Measurements from ENCODE around the gene BBS9.
A peak's percentile ranks its signal among the peaks of the same experiment; 100 is the strongest.

BBS9 gene

GRCh38 chr7:33220231-33220630, 90.9 kb downstream of the BBS9 start:
- TF ChIP-seq CTCF (conservative IDR thresholded peaks at IDR 0.05; ENCODE audit: control insufficient read depth, insufficient read depth, low read depth, low read length) = no peak
- DNase-seq (ENCODE audit: low read depth) = no peak
- no peak overlapping the region for H3K4me3 ChIP-seq (ENCODE audit: control insufficient read depth, low read depth, low read length)

GRCh38 chr7:33221390-33221789, 92.0 kb downstream of the BBS9 start:
- no peak overlapping the region for H3K4me3 ChIP-seq (ENCODE audit: control insufficient read depth, low read depth, low read length)
- DNase-seq (ENCODE audit: low read depth) = peak; percentile 5
- TF ChIP-seq CTCF (conservative IDR thresholded peaks at IDR 0.05; ENCODE audit: control insufficient read depth, insufficient read depth, low read depth, low read length) = no peak

- H3K4me3 ChIP-seq (ENCODE audit: control insufficient read depth, low read depth, low read length) = no peak overlapping the region
- peak; percentile 4 for DNase-seq (ENCODE audit: low read depth)
- no peak for TF ChIP-seq CTCF (conservative IDR thresholded peaks at IDR 0.05; ENCODE audit: control insufficient read depth, insufficient read depth, low read depth, low read length)
Observed at GRCh38 chr7:33232632-33233145, 103.3 kb downstream of the BBS9 start.

- no peak overlapping the region for H3K4me3 ChIP-seq (ENCODE audit: control insufficient read depth, low read depth, low read length)
- TF ChIP-seq CTCF (conservative IDR thresholded peaks at IDR 0.05; ENCODE audit: control insufficient read depth, insufficient read depth, low read depth, low read length) = no peak
- no peak for DNase-seq (ENCODE audit: low read depth)
Observed at GRCh38 chr7:33233659-33234058, 104.3 kb downstream of the BBS9 start.

- no peak for DNase-seq (ENCODE audit: low read depth)
- H3K4me3 ChIP-seq (ENCODE audit: control insufficient read depth, low read depth, low read length) = no peak overlapping the region
- no peak for TF ChIP-seq CTCF (conservative IDR thresholded peaks at IDR 0.05; ENCODE audit: control insufficient read depth, insufficient read depth, low read depth, low read length)
Observed at GRCh38 chr7:33237036-33237435, 107.7 kb downstream of the BBS9 start.

- no peak overlapping the region for H3K4me3 ChIP-seq (ENCODE audit: control insufficient read depth, low read depth, low read length)
- peak; percentile 77 for TF ChIP-seq CTCF (conservative IDR thresholded peaks at IDR 0.05; ENCODE audit: control insufficient read depth, insufficient read depth, low read depth, low read length)
- peak; percentile 69 for DNase-seq (ENCODE audit: low read depth)
Observed at GRCh38 chr7:33243319-33243881, 114.0 kb downstream of the BBS9 start.

GRCh38 chr7:33248671-33249070, 119.3 kb downstream of the BBS9 start:
- TF ChIP-seq CTCF (conservative IDR thresholded peaks at IDR 0.05; ENCODE audit: control insufficient read depth, insufficient read depth, low read depth, low read length) = no peak
- no peak for DNase-seq (ENCODE audit: low read depth)
- H3K4me3 ChIP-seq (ENCODE audit: control insufficient read depth, low read depth, low read length) = no peak overlapping the region
